ENCODE results near the gene SPDYE2B. TPM values are rescaled to one million over a fixed set of nuclear protein-coding genes. Genes with fewer than 3 reads are reported as not detected.
"Not testable (repeated sequence)": the region's sequence is repeated elsewhere in the genome, so short reads cannot be mapped to it uniquely, and the experiment has no call there.

SPDYE2B gene
- total and polyA plus RNA-seq, 9 of the 15 experiments (the other 6 are each of a cell fraction or from before 2014, with no cell fraction given) = not detected

DNA sequence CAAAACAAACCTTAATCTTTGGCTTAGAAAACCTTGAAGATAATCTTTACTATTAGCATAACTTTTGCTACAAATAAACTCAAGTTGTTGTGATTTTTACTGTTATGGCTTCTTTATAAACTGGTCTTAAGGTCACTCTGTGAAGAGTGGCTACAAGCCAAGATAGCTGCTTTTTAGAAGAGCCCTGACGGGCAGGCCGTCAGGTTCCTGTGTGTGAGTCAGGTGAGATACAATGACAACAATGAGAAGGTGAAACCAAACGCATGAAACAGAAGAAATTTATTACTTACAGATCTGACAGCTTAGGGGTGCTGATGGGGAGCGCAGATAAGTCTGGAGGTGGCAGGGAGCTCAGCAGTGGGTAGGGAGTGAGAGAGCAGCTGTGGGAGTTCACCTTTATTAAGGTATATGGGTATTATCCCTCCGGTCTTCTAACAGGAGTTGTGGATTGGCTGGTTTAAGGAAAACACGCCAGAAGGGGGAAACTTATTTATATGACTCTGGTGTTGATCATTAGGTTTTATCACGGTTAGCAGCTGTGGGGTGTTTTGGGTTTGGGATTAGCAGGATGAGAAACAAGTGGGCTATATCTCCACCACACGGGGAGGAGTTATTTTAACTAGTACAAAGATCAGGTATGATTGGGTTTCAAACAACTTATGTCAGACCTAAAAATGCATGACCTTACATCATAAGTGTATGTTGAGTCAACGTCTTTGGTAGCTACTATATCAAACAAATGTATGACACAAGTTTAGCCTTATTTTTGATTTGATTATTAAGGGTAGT, 49.0 kb downstream of the SPDYE2B start (continued):
- TF ChIP-seq NCOR1 (IDR thresholded peaks at IDR 0.05) = peak; percentile 60
- peak; percentile 45; the same call in 1 of the 2 replicates for TF ChIP-seq ATF3 (IDR thresholded peaks at IDR 0.05)
- not testable (repeated sequence) for TF ChIP-seq ATF3 (CRISPR knock-in tag; conservative IDR thresholded peaks at IDR 0.05)
- 0 out of 2 replicates have a peak, but pooled peaks have one; percentile 27 for TF ChIP-seq PML (IDR thresholded peaks at IDR 0.05; ENCODE audit: low read length)
- TF ChIP-seq SMAD4 (CRISPR knock-in tag; conservative IDR thresholded peaks at IDR 0.05) = 0 out of 2 replicates have a peak, but pooled peaks have one; percentile 24
- peak; percentile 85 for TF ChIP-seq TCF3 (CRISPR knock-in tag; IDR thresholded peaks at IDR 0.05)
- TF ChIP-seq EP300 (IDR thresholded peaks at IDR 0.05; ENCODE audit: low read length) = peak; percentile 54; the same call in 1 of the 2 replicates
- peak; percentile 33 for TF ChIP-seq MEIS2 (IDR thresholded peaks at IDR 0.05; ENCODE audit: partially characterized antibody)
- 0 out of 2 replicates have a peak, but pooled peaks have one; percentile 34 for TF ChIP-seq CXXC5 (CRISPR knock-in tag; IDR thresholded peaks at IDR 0.05)
- TF ChIP-seq POLR2AphosphoS5 (IDR thresholded peaks at IDR 0.05; ENCODE audit: control insufficient read depth, insufficient read depth, low read depth, low read length) = peak; percentile 70; the same call in 1 of the 2 replicates
- TF ChIP-seq MTA2 (IDR thresholded peaks at IDR 0.05; ENCODE audit: low read depth) = peak; percentile 61; the same call in 1 of the 2 replicates
- peak; percentile 45 for TF ChIP-seq FOSL1 (tag; conservative IDR thresholded peaks at IDR 0.05)
- peak; percentile 67 for TF ChIP-seq DPF2 (IDR thresholded peaks at IDR 0.05)
- peak; percentile 44; the same call in 1 of the 2 replicates for TF ChIP-seq SMARCA4 (IDR thresholded peaks at IDR 0.05)

Small RNA genes within 50 kb of the gene (small RNA-seq; reads per million reads assigned to genes)
- gene AC105052.3 (not detected), gene UPK3BL1 (not detected)

Other genes with a start within 250 kb of the SPDYE2B start
Only the 7 nearest of the 12 such genes appear.
- gene UPK3BL2, start 106.6 kb upstream of the SPDYE2B start, total RNA-seq (2014; rRNA removed) = 5.6 and 9.1 TPM in 2 replicates
- 3.4 and 3.7 TPM in 2 replicates for gene UPK3BL2, start 106.6 kb upstream of the SPDYE2B start, total RNA-seq (2014; rRNA removed; fragmentation: Illumina TruSeq; extraction: Trizol)
- 7.7 and 7.8 TPM in 2 replicates for gene UPK3BL2, start 106.6 kb upstream of the SPDYE2B start, total RNA-seq (2015; rRNA removed; fragmentation: Illumina TruSeq; extraction: Trizol)
- gene UPK3BL2, start 106.6 kb upstream of the SPDYE2B start, total RNA-seq (2021) = 17.0 and 17.6 TPM in 2 replicates
- 6.0 and 9.1 TPM in 2 replicates for gene UPK3BL2, start 106.6 kb upstream of the SPDYE2B start, polyA plus RNA-seq (2011; rRNA removed)
- gene UPK3BL2, start 106.6 kb upstream of the SPDYE2B start, polyA plus RNA-seq (2014; fragmentation: Illumina TruSeq; extraction: Trizol) = 7.9 and 11.4 TPM in 2 replicates
- gene UPK3BL2, start 106.6 kb upstream of the SPDYE2B start, polyA plus RNA-seq (2014; fragmentation: Nextera tagmentation; extraction: Ambion mirVana) = under 1 TPM in 1 of 2 experiments, not detected in 1; 0.77 TPM
- gene UPK3BL2, start 106.6 kb upstream of the SPDYE2B start, polyA plus RNA-seq (2014; rRNA removed) = 24.8 and 26.1 TPM in 2 replicates
- not detected in 2 replicates for gene SPDYE2, start 99.1 kb upstream of the SPDYE2B start, total RNA-seq (2014; rRNA removed)
- not detected in 2 replicates for gene SPDYE2, start 99.1 kb upstream of the SPDYE2B start, total RNA-seq (2014; rRNA removed; fragmentation: Illumina TruSeq; extraction: Trizol)
- gene SPDYE2, start 99.1 kb upstream of the SPDYE2B start, total RNA-seq (2015; rRNA removed; fragmentation: Illumina TruSeq; extraction: Trizol) = not detected in 2 replicates
- not detected in 2 replicates for gene SPDYE2, start 99.1 kb upstream of the SPDYE2B start, total RNA-seq (2021)
- not detected in 2 replicates for gene SPDYE2, start 99.1 kb upstream of the SPDYE2B start, polyA plus RNA-seq (2011; rRNA removed)
- gene SPDYE2, start 99.1 kb upstream of the SPDYE2B start, polyA plus RNA-seq (2014; fragmentation: Illumina TruSeq; extraction: Trizol) = not detected in 2 replicates
- gene SPDYE2, start 99.1 kb upstream of the SPDYE2B start, polyA plus RNA-seq (2014; fragmentation: Nextera tagmentation; extraction: Ambion mirVana) = under 1 TPM; 0.34 to 0.76 TPM
- gene SPDYE2, start 99.1 kb upstream of the SPDYE2B start, polyA plus RNA-seq (2014; rRNA removed) = not detected in 2 replicates
- gene POLR2J3, start 77.7 kb upstream of the SPDYE2B start, total RNA-seq (2014; rRNA removed) = 30.9 and 39.3 TPM in 2 replicates
- 112 and 146 TPM in 2 replicates for gene POLR2J3, start 77.7 kb upstream of the SPDYE2B start, total RNA-seq (2014; rRNA removed; fragmentation: Illumina TruSeq; extraction: Trizol)
- gene POLR2J3, start 77.7 kb upstream of the SPDYE2B start, total RNA-seq (2015; rRNA removed; fragmentation: Illumina TruSeq; extraction: Trizol) = 121 and 126 TPM in 2 replicates
- 35.4 and 35.5 TPM in 2 replicates for gene POLR2J3, start 77.7 kb upstream of the SPDYE2B start, total RNA-seq (2021)
- 58.5 and 107 TPM in 2 replicates for gene POLR2J3, start 77.7 kb upstream of the SPDYE2B start, polyA plus RNA-seq (2011; rRNA removed)
- gene POLR2J3, start 77.7 kb upstream of the SPDYE2B start, polyA plus RNA-seq (2014; fragmentation: Illumina TruSeq; extraction: Trizol) = 114 and 170 TPM in 2 replicates
- 10 to 100 TPM; 59.6 to 62.9 TPM for gene POLR2J3, start 77.7 kb upstream of the SPDYE2B start, polyA plus RNA-seq (2014; fragmentation: Nextera tagmentation; extraction: Ambion mirVana)
- 38.5 and 44.8 TPM in 2 replicates for gene POLR2J3, start 77.7 kb upstream of the SPDYE2B start, polyA plus RNA-seq (2014; rRNA removed)
- gene RASA4, start 33.6 kb upstream of the SPDYE2B start, total RNA-seq (2014; rRNA removed) = 4.6 and 5.8 TPM in 2 replicates
- 0.99 and 1.4 TPM in 2 replicates for gene RASA4, start 33.6 kb upstream of the SPDYE2B start, total RNA-seq (2014; rRNA removed; fragmentation: Illumina TruSeq; extraction: Trizol)
- 1.9 and 2.8 TPM in 2 replicates for gene RASA4, start 33.6 kb upstream of the SPDYE2B start, total RNA-seq (2015; rRNA removed; fragmentation: Illumina TruSeq; extraction: Trizol)
- gene RASA4, start 33.6 kb upstream of the SPDYE2B start, total RNA-seq (2021) = 7.7 and 10.9 TPM in 2 replicates
- 4.8 and 7.7 TPM in 2 replicates for gene RASA4, start 33.6 kb upstream of the SPDYE2B start, polyA plus RNA-seq (2011; rRNA removed)
- 2.8 and 4.3 TPM in 2 replicates for gene RASA4, start 33.6 kb upstream of the SPDYE2B start, polyA plus RNA-seq (2014; fragmentation: Illumina TruSeq; extraction: Trizol)
- under 1 TPM; 0.36 to 0.52 TPM for gene RASA4, start 33.6 kb upstream of the SPDYE2B start, polyA plus RNA-seq (2014; fragmentation: Nextera tagmentation; extraction: Ambion mirVana)
- gene RASA4, start 33.6 kb upstream of the SPDYE2B start, polyA plus RNA-seq (2014; rRNA removed) = 6.1 and 8.7 TPM in 2 replicates
- 14.0 and 23.2 TPM in 2 replicates for gene UPK3BL1, start 7.5 kb upstream of the SPDYE2B start, total RNA-seq (2014; rRNA removed)
- gene UPK3BL1, start 7.5 kb upstream of the SPDYE2B start, total RNA-seq (2014; rRNA removed; fragmentation: Illumina TruSeq; extraction: Trizol) = 9.9 and 13.1 TPM in 2 replicates
- 21.7 and 23.5 TPM in 2 replicates for gene UPK3BL1, start 7.5 kb upstream of the SPDYE2B start, total RNA-seq (2015; rRNA removed; fragmentation: Illumina TruSeq; extraction: Trizol)
- gene UPK3BL1, start 7.5 kb upstream of the SPDYE2B start, total RNA-seq (2021) = 18.8 and 19.3 TPM in 2 replicates
- 20.9 and 23.9 TPM in 2 replicates for gene UPK3BL1, start 7.5 kb upstream of the SPDYE2B start, polyA plus RNA-seq (2011; rRNA removed)
- 15.6 and 20.9 TPM in 2 replicates for gene UPK3BL1, start 7.5 kb upstream of the SPDYE2B start, polyA plus RNA-seq (2014; fragmentation: Illumina TruSeq; extraction: Trizol)
- 1 to 10 TPM; 3.9 to 7.5 TPM for gene UPK3BL1, start 7.5 kb upstream of the SPDYE2B start, polyA plus RNA-seq (2014; fragmentation: Nextera tagmentation; extraction: Ambion mirVana)
- gene UPK3BL1, start 7.5 kb upstream of the SPDYE2B start, polyA plus RNA-seq (2014; rRNA removed) = 27.8 and 36.3 TPM in 2 replicates
- gene POLR2J2, start 21.3 kb downstream of the SPDYE2B start, total RNA-seq (2014; rRNA removed) = 1.4 and 3.3 TPM in 2 replicates
- 5.2 and 5.8 TPM in 2 replicates for gene POLR2J2, start 21.3 kb downstream of the SPDYE2B start, total RNA-seq (2014; rRNA removed; fragmentation: Illumina TruSeq; extraction: Trizol)
- gene POLR2J2, start 21.3 kb downstream of the SPDYE2B start, total RNA-seq (2015; rRNA removed; fragmentation: Illumina TruSeq; extraction: Trizol) = 5.5 and 6.3 TPM in 2 replicates
- gene POLR2J2, start 21.3 kb downstream of the SPDYE2B start, total RNA-seq (2021) = 11.6 and 13.6 TPM in 2 replicates
- 6.3 and 6.8 TPM in 2 replicates for gene POLR2J2, start 21.3 kb downstream of the SPDYE2B start, polyA plus RNA-seq (2011; rRNA removed)
- gene POLR2J2, start 21.3 kb downstream of the SPDYE2B start, polyA plus RNA-seq (2014; fragmentation: Illumina TruSeq; extraction: Trizol) = 1.9 and 2.3 TPM in 2 replicates
- 1 to 10 TPM in 1 of 2 experiments, under 1 TPM in 1; 0.80 to 1.5 TPM for gene POLR2J2, start 21.3 kb downstream of the SPDYE2B start, polyA plus RNA-seq (2014; fragmentation: Nextera tagmentation; extraction: Ambion mirVana)
- 6.1 and 6.7 TPM in 2 replicates for gene POLR2J2, start 21.3 kb downstream of the SPDYE2B start, polyA plus RNA-seq (2014; rRNA removed)
- 15.8 and 21.6 TPM in 2 replicates for gene FAM185A, start 98.7 kb downstream of the SPDYE2B start, total RNA-seq (2014; rRNA removed)
- gene FAM185A, start 98.7 kb downstream of the SPDYE2B start, total RNA-seq (2014; rRNA removed; fragmentation: Illumina TruSeq; extraction: Trizol) = 10.9 and 11.1 TPM in 2 replicates
- gene FAM185A, start 98.7 kb downstream of the SPDYE2B start, total RNA-seq (2015; rRNA removed; fragmentation: Illumina TruSeq; extraction: Trizol) = 9.9 and 10.2 TPM in 2 replicates
- 13.0 TPM in 2 replicates for gene FAM185A, start 98.7 kb downstream of the SPDYE2B start, total RNA-seq (2021)
- 6.1 and 10.6 TPM in 2 replicates for gene FAM185A, start 98.7 kb downstream of the SPDYE2B start, polyA plus RNA-seq (2011; rRNA removed)
- gene FAM185A, start 98.7 kb downstream of the SPDYE2B start, polyA plus RNA-seq (2014; fragmentation: Illumina TruSeq; extraction: Trizol) = 8.6 and 11.0 TPM in 2 replicates
- gene FAM185A, start 98.7 kb downstream of the SPDYE2B start, polyA plus RNA-seq (2014; fragmentation: Nextera tagmentation; extraction: Ambion mirVana) = 1 to 10 TPM; 1.7 to 1.9 TPM
- 17.4 and 19.8 TPM in 2 replicates for gene FAM185A, start 98.7 kb downstream of the SPDYE2B start, polyA plus RNA-seq (2014; rRNA removed)